ENCODE data around the gene RMI2.
"Not testable (repeated sequence)": the region's sequence is repeated elsewhere in the genome, so short reads cannot be mapped to it uniquely, and the experiment has no call there.

The RMI2 gene

DNA sequence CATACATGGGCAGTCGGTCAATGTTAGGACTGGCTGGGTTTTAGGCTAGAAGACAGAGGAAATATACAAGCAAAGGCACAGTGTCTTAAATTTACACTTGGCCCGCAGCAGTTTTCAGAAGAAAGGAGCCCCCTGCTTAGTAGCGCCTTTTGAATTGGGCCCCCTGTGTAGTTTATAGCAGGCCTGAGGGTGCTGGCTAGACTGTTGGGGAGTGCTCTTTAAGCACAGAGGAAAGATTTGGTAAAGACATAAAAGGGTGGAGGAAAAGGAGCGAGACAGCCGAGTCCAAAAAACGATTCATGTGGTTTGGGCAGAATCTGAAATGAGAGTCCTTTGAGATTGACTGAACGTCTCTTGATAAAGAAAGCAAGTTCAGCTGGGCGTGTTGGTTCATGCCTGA is 10.6 kb downstream of the RMI2 start:
- DNase-seq (ENCODE audit: low read depth): no peak

DNA sequence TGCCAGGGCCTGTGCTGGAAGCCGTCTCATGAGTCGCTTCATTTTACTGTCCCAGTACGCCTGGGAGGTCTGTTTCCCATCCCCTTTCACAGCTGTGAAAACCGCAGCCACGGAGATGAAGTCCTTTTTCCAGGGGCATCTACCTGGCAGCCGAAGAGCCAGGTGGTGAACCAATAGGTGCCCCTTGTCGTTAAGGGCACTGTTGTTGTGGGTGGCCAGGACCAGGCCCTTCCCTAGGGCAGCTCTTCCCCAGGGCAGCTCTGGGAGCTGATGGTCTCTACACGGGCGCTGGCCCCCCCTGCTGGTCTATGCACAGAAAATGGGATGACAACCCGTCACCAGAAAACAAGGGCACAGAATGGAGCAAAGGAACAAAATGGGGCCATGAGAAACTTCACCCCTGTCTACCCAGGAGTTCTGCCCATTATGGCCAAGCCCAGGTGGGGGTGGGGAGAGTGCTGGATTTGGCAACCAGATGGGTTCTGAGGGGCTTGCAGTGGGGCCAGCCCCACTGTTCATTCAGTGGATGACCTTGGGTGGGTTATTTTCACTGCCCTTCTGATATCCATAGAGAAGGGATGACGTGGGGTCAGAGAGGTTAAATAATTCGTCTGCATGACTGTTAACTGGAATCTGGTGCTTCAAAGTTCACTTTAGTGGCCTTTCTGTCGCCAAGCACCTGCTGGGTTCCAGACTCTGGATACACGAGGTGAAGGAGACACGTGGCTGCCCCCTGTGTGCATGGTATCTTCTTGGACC is 11.5 kb downstream of the RMI2 start:
- peak; percentile 51 for DNase-seq (ENCODE audit: low read depth)

DNA sequence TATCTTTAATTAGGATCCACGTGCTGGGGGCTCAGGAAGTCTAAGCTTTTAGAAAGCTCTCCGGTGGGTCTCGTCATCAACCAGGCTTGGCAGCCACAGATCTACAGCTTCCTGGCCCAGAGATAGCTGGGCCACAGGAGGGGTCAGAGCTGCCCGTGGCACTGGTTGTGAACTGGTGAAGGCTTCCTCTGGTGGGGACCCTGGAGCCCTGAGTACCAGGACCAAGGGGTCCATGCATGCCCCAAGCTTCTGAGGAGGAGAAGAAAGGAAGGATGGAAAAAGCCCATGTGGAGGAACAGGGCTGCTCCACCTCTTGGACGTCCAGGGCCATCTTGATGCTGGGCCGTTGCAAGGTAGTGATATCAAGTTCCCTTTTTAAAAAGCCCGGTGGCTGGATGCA is 13.3 kb downstream of the RMI2 start:
- DNase-seq (ENCODE audit: low read depth): no peak

DNA sequence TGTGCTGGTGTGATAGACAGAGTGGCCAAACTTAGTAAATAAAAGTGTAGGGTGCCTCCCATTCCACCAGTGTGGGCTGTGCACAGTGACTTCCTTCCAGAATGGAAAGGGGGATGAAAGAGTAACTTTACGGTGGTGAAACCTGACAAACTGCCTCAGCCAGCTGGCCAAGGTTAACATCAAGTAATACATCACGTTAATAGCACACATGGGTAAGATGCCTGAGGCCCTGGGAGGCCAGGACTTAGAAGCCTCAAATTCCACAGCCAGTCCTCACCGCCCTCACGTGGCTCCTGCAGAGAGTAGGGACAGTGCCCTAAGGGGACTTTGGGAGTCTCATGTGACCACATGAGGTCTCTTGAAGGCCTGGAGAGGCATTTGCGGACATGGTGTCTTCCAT is 14.1 kb downstream of the RMI2 start:
- no peak for DNase-seq (ENCODE audit: low read depth)

GRCh38 chr16:11360641-11361373 is 15.5 kb downstream of the RMI2 start:
- DNase-seq (ENCODE audit: low read depth): no peak

- DNase-seq (ENCODE audit: low read depth): no peak
Measured at GRCh38 chr16:11361701-11362451, 16.6 kb downstream of the RMI2 start.

GRCh38 chr16:11363927-11364258 is 18.6 kb downstream of the RMI2 start:
- no peak for DNase-seq (ENCODE audit: low read depth)

- no peak for DNase-seq (ENCODE audit: low read depth)
Measured at GRCh38 chr16:11367483-11367906, 22.2 kb downstream of the RMI2 start.

DNA sequence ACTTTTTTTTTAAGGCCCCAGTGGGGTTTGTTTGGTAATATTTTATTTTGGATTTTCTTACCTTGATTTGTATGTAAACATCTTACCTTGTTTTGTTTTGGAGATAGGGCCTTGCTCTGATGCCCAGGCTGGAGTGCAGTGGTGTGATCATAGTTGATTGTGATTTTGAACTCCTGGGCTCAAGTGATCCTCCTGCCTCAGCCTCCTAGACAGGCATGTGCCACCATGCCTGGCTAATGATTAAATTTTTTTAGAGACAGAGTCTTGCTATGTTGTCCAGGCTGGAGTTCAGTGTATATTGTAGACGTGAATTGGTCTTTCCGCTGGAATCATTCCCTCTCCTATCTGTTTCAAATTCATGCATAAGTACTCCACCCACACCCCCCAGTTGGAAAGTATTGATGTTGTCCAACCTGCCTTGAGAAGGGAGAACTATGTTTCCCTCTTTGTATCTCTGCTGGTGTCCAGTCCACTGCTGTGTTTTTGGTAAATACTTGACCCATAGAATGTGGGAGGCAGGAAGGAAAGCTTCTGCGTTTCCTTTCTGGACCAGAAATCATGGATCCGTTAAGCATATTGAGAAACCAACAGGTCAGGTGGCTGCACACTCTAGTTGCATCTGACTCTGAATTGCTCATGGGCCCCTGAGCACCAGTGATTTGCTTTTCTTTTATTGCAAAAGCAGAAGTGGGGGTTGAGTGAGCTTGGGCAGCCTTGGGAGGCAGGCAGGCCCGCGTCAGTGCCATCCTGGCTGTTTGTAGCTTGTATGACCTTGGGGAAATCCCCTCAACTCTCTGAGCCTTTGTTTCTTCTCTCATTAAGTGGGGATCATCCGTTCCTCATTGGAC is 25.0 kb downstream of the RMI2 start:
- no peak for DNase-seq (ENCODE audit: low read depth)

- not testable (repeated sequence) for DNase-seq (ENCODE audit: low read depth)
Measured at GRCh38 chr16:11370932-11371279, 25.6 kb downstream of the RMI2 start.

DNA sequence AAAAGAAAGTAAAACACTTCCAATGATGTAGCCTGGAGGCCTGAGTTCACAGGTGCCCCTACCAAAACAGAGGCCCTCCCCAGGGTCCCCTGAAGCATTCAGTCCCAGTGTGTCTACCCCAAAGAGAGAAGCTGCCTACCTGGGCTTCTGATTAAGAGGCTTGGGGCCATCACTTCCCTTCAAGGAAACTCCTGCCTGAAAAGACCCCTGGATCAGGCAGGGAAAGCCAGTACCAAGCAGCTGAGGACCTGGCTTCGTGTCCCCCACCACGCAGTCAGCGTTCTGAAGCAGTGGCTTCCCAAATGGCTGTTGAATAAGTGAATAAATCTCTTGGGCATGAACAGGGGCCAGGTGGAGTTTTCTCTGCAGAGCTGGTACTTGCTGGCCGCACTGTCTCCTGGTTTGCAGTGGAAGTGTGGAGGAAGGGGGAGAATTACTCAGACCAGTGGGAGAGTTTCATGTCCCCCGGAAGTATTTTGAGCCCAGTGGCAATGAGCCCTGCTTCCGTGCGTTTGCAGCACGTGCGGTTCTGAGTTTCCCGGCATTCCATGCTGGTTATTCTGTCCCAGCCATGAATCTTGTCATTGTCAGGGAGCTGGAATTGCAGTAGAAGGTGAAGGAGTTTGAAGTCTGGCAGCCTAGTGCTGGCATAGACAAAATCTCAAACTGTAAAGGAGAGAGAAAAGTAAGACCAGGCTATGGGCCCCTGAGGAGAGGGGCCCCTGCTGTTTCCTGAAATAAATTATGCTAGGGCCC is 27.0 kb downstream of the RMI2 start:
- no peak for DNase-seq (ENCODE audit: low read depth)

GRCh38 chr16:11372829-11373306 is 27.6 kb downstream of the RMI2 start:
- no peak for DNase-seq (ENCODE audit: low read depth)

DNA sequence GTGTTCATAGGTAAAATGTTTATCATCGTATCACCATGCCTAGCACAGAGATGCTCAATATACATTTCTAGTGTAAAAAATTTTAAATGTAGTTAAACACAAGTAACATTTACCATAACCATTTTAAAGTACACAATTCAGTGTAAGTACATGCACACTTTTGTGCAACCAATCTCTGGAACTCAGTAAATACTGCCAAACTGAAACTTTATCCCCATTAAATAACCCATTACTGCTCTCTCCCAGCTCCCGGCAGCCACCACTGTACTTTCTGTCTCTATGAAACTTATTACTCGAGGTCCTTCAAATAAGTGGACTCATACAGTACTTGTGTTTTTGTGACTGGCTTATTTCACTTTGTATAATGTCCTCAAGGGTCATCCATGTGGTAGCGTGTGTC is 29.0 kb downstream of the RMI2 start:
- DNase-seq (ENCODE audit: low read depth): no peak

DNA sequence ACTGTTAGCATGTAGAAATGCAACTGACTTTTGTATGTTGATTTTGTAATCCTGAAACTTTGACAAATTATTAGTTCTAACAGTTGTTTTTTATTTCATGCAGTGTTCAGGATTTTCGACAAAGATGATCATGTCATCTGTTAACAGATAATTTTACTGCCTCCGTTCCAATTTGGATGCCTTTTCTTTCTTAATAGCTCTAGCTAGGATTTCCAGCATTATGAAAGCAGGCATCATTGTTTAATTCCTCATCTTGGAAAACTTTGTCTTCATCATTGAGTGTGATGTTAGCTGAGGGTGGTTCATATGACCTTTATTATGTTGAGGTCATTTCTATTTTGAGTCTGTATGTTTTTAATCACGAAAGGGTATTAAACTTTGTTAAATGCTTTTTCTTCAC is 31.9 kb downstream of the RMI2 start:
- DNase-seq (ENCODE audit: low read depth): no peak

GRCh38 chr16:11378951-11379350 is 33.7 kb downstream of the RMI2 start:
- DNase-seq (ENCODE audit: low read depth): not testable (repeated sequence)

DNA sequence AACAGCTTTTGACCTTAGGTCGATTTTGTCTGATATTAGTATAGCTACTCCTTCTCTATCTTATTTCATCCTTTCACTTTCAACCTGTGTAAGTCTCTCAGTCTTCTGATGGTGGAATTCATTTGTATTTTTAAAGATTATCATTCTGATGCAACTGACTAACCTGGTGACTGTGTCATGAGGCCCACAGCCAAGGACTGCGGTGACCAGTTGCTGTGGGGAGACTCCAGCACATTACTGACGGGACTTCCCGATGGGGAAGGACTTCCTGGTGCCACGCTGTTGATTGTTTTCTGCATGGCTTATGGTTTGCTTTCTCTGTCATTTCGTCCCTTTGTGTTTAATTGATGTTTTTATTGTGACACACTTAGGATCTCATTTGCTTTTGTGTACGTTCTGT is 34.2 kb downstream of the RMI2 start:
- DNase-seq (ENCODE audit: low read depth): no peak

DNA sequence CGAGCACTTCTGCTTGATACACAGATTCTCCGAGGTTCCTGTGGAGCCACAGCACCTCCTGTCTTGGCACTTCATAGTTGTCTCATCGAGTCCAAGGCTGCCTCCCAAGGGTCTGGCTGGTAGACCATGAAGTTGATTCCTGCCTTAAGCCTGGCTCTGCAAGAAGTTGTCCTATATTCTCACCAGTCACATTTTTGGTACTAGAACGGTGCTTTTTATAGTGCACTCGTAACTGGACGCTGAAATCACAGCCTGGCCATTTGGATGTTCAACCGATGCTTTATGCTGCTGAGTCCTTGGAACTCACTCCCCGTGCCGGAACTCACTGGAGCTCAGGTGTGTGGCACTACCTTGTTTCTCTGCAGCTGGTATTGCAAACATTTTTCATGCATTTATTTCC is 35.6 kb downstream of the RMI2 start:
- DNase-seq (ENCODE audit: low read depth): no peak

DNA sequence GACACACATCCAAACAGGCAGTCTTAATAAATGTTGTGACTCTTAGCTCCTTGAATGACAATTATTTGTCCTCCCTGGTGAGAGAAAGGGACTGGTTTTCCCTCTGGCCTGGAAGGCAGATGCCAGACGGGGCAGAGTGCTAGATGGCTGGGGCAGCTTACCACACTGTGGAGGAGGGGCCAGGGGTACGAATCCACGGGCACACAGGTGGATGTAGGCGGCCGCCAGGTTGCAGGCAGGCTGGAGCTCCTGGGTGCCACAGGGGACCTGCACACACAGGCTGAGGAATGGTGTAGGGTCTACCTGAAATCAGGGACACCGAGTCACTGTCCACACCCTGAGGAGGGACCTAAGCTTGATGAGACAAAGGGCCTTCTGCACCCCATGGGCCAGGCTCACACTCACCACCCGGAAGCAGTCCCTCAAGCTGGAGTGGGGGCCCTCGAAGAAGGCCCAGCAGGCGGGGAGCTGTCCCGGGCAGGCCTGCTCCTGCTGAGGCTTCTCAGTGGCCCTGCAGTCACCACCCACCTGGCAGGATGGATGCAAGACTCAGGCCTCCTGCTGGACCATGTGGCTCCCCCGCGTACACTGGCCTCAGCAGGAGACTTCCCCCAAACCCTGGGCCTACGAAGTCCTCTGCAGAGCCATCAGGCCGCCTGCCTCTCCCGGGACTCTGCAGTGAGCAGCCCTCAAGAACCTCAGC is 38.4 kb downstream of the RMI2 start:
- no peak for DNase-seq (ENCODE audit: low read depth)

DNA sequence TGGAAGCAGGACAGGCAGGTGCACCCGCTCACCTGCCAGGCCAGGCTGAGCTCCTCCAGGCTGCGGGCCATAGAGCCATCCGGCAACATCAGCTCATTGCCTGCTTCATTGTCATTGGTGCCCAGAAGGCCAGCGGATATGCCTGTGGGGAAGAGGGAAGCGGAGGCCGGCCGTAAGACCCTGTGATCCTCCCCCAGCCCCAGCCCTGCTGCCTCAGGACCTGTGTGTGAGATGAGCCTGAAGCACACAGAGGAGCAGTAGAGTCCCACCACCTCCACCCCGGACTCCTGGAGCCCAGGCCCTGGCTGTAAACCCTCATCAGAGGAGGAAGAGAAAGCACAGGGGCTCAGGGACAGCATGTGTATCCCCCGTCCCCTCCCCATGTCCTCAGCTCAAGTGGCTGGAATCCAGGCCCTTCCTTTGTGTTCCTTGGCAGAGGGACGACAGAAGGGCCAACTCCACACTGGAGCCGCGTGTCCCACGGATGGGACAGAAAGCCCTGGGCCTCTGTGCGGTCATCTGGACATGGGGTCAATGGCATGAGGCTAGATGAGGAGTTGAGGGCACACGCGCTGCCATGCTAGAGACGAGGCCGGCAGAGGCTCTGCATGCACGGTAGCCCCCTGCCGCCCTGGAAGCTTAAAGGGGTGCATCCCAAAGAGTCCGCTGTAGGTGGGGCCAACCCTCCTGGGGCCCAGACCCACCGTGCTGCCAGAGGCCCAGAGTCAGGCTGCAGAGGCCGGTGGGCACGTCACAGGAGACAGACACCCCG is 39.1 kb downstream of the RMI2 start:
- no peak for DNase-seq (ENCODE audit: low read depth)
